MM.1S (cell line): ENCODE measurements around the gene SPTLC3.

Source experiments
- CTCF ChIP-seq: fragments of 300-600 bp; sonication (generic); IDR thresholded peaks from 2 replicates; pipeline ENCODE4 v1.5.1; 2016; ENCODE audit warnings: antibody characterized with exemption, low read length, mixed read lengths
- EZH2phosphoT487 ChIP-seq: fragments of 300-600 bp; sonication (generic); IDR thresholded peaks from 2 replicates; pipeline ENCODE4 v1.6.1; 2018; ENCODE audit warnings: antibody characterized with exemption, low read length

- no peak for TF ChIP-seq CTCF
- no peak for TF ChIP-seq EZH2phosphoT487
Measured at GRCh38 chr20:13199279-13199678, 190.5 kb downstream of the SPTLC3 start.
